CD4-positive, alpha-beta T cell (primary cell): ENCODE data around the gene RAD51B. TPM values are rescaled to one million over a fixed set of nuclear protein-coding genes. Genes with fewer than 3 reads are reported as not detected.
"Not testable (repeated sequence)": the region's sequence is repeated elsewhere in the genome, so short reads cannot be mapped to it uniquely, and the experiment has no call there.

Experiments used
- ATAC-seq: fragments of 200-7000 bp; cut with Tn5 transposase; one replicate; pipeline ENCODE4 v1.10.0; 2022; ENCODE audit warnings: mild to moderate bottlenecking; ENCODE audit not compliant: poor library complexity
- CTCF ChIA-PET: fragments of 350-600 bp; sonication (Branson Sonifier 250); formaldehyde crosslinking; loops from one replicate; lab custom pipeline; 2021; ENCODE audit warnings: antibody characterized with exemption, inconsistent platforms; lab: Charles Lee
- POLR2A ChIA-PET: fragments of 350-600 bp; sonication (Branson Sonifier 250); formaldehyde crosslinking; loops from one replicate; lab custom pipeline; 2021; ENCODE audit warnings: antibody characterized with exemption, inconsistent platforms; lab: Charles Lee
- DNase-seq, 14 experiments: peaks; one replicate each; pipeline ENCODE4 v3.0.0-alpha.2; 2013 to 2020; ENCODE audit warnings: mixed read lengths in 2 of 14
- H3K27ac ChIP-seq, 2 donors: one replicate each; pipeline versions ENCODE4 v1.5.1 to v1.7.0; 2013; ENCODE audit warnings: low read length in 2 of 2, low read depth in 1 of 2, mild to moderate bottlenecking in 1 of 2
- H3K27me3 ChIP-seq, 2 experiments: 1 replicate in 1 of 2; 2 replicates in 1 of 2; pipeline versions ENCODE4 v1.6.1 to v1.7.0; 2013; ENCODE audit warnings: low read length in 2 of 2, control low read depth in 1 of 2, mild to moderate bottlenecking in 1 of 2, moderate library complexity in 1 of 2; ENCODE audit not compliant: insufficient read depth in 2 of 2, control insufficient read depth in 1 of 2
- H3K36me3 ChIP-seq: one replicate; pipeline ENCODE4 v1.6.1; 2013; ENCODE audit warnings: low read length, control low read depth; ENCODE audit not compliant: insufficient read depth
- H3K4me1 ChIP-seq: one replicate; pipeline ENCODE4 v1.6.1; 2013; ENCODE audit warnings: low read length, control low read depth; ENCODE audit not compliant: insufficient read depth
- H3K4me3 ChIP-seq: one replicate; pipeline ENCODE4 v1.5.1; 2013; ENCODE audit warnings: mild to moderate bottlenecking, low read length, moderate library complexity
- H3K9me3 ChIP-seq, 2 experiments: 1 replicate in 1 of 2; 2 replicates in 1 of 2; pipeline versions ENCODE4 v1.6.1 to v1.7.0; 2013; ENCODE audit warnings: low read length in 2 of 2, mild to moderate bottlenecking in 2 of 2, control low read depth in 1 of 2, moderate library complexity in 1 of 2; ENCODE audit not compliant: control insufficient read depth in 1 of 2, insufficient read depth in 1 of 2
- H3K27ac Mint-ChIP-seq: one replicate; pipeline ENCODE4 v1.8.0; 2020; ENCODE audit warnings: mixed read lengths
- H3K27me3 Mint-ChIP-seq: one replicate; pipeline ENCODE4 v1.8.0; 2021; ENCODE audit warnings: mixed read lengths
- H3K36me3 Mint-ChIP-seq: one replicate; pipeline ENCODE4 v1.8.0; 2021; ENCODE audit warnings: low read depth, mixed read lengths
- H3K4me1 Mint-ChIP-seq: one replicate; pipeline ENCODE4 v1.8.0; 2021; ENCODE audit warnings: low read depth, mixed read lengths
- H3K4me3 Mint-ChIP-seq: one replicate; pipeline ENCODE4 v1.8.0; 2020; ENCODE audit warnings: mild to moderate bottlenecking, mixed read lengths
- H3K9me3 Mint-ChIP-seq: one replicate; pipeline ENCODE4 v1.8.0; 2020; ENCODE audit warnings: mixed read lengths
- intact Hi-C, 2 experiments: fragments of 100-400 bp; cut with DNase I in 1 of 2; cut with micrococcal nuclease in 1 of 2; formaldehyde crosslinking; loops; one replicate each; pipeline versions ENCODE4 v1.15.1 to v1.9.0; 2023 to 2025; cut with DNase I, micrococcal nuclease
- total RNA-seq, 174 experiments: library from RNA in 2 of 174; stranded (reverse) in 2 of 174; gene quantifications; one replicate each; pipeline ENCODE4 v1.2.3 and lab custom pipeline; 2021 to 2026
- TF ChIP-seq, protein P1 (sequence below): fragments of 200-600 bp; IDR thresholded peaks from one replicate; pipeline ENCODE4 v1.8.0; 2022; ENCODE audit warnings: antibody characterized with exemption, mild to moderate bottlenecking

RAD51B gene
- total RNA-seq, 2 experiments from 2014 or later = 18.4 to 20.0 TPM

- no peaks in the 10 kb centered on the region for H3K9me3 Mint-ChIP-seq
- Histone ChIP-seq H3K9me3 (no peaks in the 10 kb centered on the region), H3K27ac (no peak overlapping the region), H3K27me3 (no peaks in the 10 kb centered on the region), H3K36me3 (peaks cover 9% of the 10 kb centered on the region), H3K4me3 (no peak overlapping the region), H3K4me1 (peaks cover 38% of the 10 kb centered on the region)
- ChIA-PET CTCF (no interaction called here), POLR2A (no interaction called here)
- H3K27me3 Mint-ChIP-seq = no peaks in the 10 kb centered on the region
- DNase-seq (no peak), ATAC-seq (no peak)
- peaks cover 61% of the 10 kb centered on the region for H3K4me1 Mint-ChIP-seq
- peaks cover 36% of the 10 kb centered on the region for H3K36me3 Mint-ChIP-seq
- H3K4me3 Mint-ChIP-seq = peak overlapping the region; percentile 100
- TF ChIP-seq, protein P1, sequence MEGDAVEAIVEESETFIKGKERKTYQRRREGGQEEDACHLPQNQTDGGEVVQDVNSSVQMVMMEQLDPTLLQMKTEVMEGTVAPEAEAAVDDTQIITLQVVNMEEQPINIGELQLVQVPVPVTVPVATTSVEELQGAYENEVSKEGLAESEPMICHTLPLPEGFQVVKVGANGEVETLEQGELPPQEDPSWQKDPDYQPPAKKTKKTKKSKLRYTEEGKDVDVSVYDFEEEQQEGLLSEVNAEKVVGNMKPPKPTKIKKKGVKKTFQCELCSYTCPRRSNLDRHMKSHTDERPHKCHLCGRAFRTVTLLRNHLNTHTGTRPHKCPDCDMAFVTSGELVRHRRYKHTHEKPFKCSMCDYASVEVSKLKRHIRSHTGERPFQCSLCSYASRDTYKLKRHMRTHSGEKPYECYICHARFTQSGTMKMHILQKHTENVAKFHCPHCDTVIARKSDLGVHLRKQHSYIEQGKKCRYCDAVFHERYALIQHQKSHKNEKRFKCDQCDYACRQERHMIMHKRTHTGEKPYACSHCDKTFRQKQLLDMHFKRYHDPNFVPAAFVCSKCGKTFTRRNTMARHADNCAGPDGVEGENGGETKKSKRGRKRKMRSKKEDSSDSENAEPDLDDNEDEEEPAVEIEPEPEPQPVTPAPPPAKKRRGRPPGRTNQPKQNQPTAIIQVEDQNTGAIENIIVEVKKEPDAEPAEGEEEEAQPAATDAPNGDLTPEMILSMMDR = no peak
- peak overlapping the region; percentile 13 for H3K27ac Mint-ChIP-seq
- intact Hi-C loops = loop anchor here in 1 of 2 experiments (5.0 kb wide), 6 partner anchors 121 to 1949 kb away; partner anchors contain the start of genes ATP6V1D, DCAF5, PIGH and RDH11
These were observed 1.7 kb upstream of the RAD51B start for GRCh38 chr14:67817750-67818438.

DNA sequence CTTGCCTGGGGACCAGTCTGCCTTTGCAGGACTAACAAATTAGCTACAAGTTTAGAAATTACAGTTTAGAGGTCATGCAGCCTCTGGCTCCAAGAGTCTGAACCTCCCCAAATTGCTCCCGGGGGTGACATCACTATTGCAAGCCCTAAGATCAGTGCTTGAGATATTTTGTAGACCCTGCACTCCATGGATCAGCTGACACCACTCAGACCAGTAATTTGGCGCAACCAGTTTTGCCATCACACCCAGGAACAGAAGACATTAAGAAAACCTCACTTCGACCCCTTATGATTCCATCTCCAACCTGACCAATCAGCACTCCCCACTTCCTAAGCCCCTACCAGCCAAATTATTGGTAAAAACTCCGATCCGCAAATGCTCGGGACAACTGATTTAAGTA lies 1.1 kb upstream of the RAD51B start:
- H3K27ac Mint-ChIP-seq = peak overlapping the region; percentile 13
- H3K9me3 ChIP-seq, H3K27me3 Mint-ChIP-seq, H3K36me3 ChIP-seq, POLR2A ChIA-PET, H3K27ac ChIP-seq, ATAC-seq, H3K4me3 ChIP-seq, H3K27me3 ChIP-seq, DNase-seq, CTCF ChIA-PET, H3K9me3 Mint-ChIP-seq: not testable (repeated sequence)
- H3K4me1 Mint-ChIP-seq = peaks cover 58% of the 10 kb centered on the region
- H3K4me1 ChIP-seq = peaks cover 38% of the 10 kb centered on the region
- H3K36me3 Mint-ChIP-seq = peaks cover 32% of the 10 kb centered on the region
- H3K4me3 Mint-ChIP-seq = peak overlapping the region; percentile 100
- intact Hi-C loops = loop anchor here in 1 of 2 experiments (5.0 kb wide), 6 partner anchors 121 to 1949 kb away; partner anchors contain the start of genes ATP6V1D, DCAF5, PIGH and RDH11

DNA sequence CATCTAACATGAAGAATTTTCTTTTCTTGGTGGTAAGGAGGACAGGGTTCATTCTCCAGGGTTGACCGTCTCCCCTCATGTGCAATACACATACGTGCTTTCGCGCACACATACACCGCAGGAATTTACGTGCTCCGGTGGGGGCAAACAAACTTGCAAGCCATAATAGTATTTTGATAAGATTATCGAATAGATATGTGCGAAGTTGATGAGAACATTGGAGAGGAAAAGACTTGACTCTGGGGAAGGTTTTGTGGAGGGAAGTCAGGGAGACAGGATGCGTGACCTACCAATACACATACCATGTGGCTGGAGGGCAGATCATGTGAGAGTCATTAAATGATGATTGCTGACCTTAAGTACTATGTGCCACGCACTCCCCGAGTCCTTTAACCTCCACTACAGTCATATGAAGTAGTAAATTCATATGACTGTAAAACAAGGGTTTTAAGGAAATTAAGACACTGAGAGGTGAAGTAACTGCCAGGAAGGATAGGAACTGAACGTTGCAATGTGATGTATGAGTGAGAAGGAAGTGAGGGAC lies 921 bp downstream of the RAD51B start:
- POLR2A ChIA-PET = interaction anchor here (1.0 kb wide), 1 partner anchor 975 kb away, joined by 3 read pairs; no protein-coding TSS in a partner anchor
- TF ChIP-seq, protein P1 = no peak
- H3K27ac Mint-ChIP-seq = peak overlapping the region; percentile 98
- no peaks in the 10 kb centered on the region for H3K9me3 Mint-ChIP-seq
- no peaks in the 10 kb centered on the region for H3K36me3 ChIP-seq
- no peaks in the 10 kb centered on the region for H3K9me3 ChIP-seq
- intact Hi-C loops = loop anchor here in 1 of 2 experiments (10.0 kb wide), 1 partner anchor 1574 kb away; the partner anchor contains the start of genes ERH and SLC39A9
- H3K4me1 Mint-ChIP-seq = peaks cover 39% of the 10 kb centered on the region
- DNase-seq (peak in 3 of 14 experiments; percentile 10 to 51 (median 44)), ATAC-seq (no peak)
- H3K27ac ChIP-seq = peak overlapping the region in 1 of 2 donors; percentile 44
- H3K4me3 Mint-ChIP-seq = peak overlapping the region; percentile 100
- H3K4me3 ChIP-seq = peak overlapping the region; percentile 98
- CTCF ChIA-PET = interaction anchor here (1.6 kb wide), 1 partner anchor 17 kb away, joined by 4 read pairs; no protein-coding TSS in a partner anchor
- peaks cover 34% of the 10 kb centered on the region for H3K4me1 ChIP-seq
- H3K27me3 Mint-ChIP-seq = no peaks in the 10 kb centered on the region
- no peaks in the 10 kb centered on the region for H3K27me3 ChIP-seq
- H3K36me3 Mint-ChIP-seq = peaks cover 28% of the 10 kb centered on the region
